Cardiac muscle cell (in vitro differentiated cells and primary cell): Measurements from ENCODE around the gene CREG2. TPM values are rescaled to one million over a fixed set of nuclear protein-coding genes. Genes with fewer than 3 reads are reported as not detected.
"Not testable (repeated sequence)": the region's sequence is repeated elsewhere in the genome, so short reads cannot be mapped to it uniquely, and the experiment has no call there.

Source experiments
- DNase-seq, 2 donors: peaks; one replicate each; pipeline versions ENCODE4 v3.0.0 to v3.0.0-alpha.2; 2010 to 2017; ENCODE audit warnings: low read depth in 1 of 2, low spot score in 1 of 2
- H3K27ac ChIP-seq: fragments of 200-600 bp; sonication (generic); 2 replicates; pipeline ENCODE4 v1.5.1; 2016
- H3K27me3 ChIP-seq: fragments of 200-600 bp; sonication (generic); 2 replicates; pipeline ENCODE4 v1.6.0; 2016; ENCODE audit warnings: control low read depth
- H3K36me3 ChIP-seq: fragments of 200-600 bp; sonication (generic); 2 replicates; pipeline ENCODE4 v1.5.1; 2016; ENCODE audit warnings: control low read depth
- H3K4me1 ChIP-seq: fragments of 200-600 bp; sonication (generic); 2 replicates; pipeline ENCODE4 v1.8.1; 2017; ENCODE audit warnings: low read depth, mild to moderate bottlenecking, mixed run types
- H3K4me3 ChIP-seq: fragments of 200-600 bp; sonication (generic); 2 replicates; pipeline ENCODE4 v1.5.1; 2016; ENCODE audit warnings: mild to moderate bottlenecking
- H3K9me3 ChIP-seq: fragments of 200-600 bp; sonication (generic); 2 replicates; pipeline ENCODE4 v1.5.1; 2017; ENCODE audit warnings: low read depth, mild to moderate bottlenecking, control low read depth
- polyA plus RNA-seq: library from polyadenylated mRNA; unstranded; fragments of >200 nt; fragmentation: Nextera tagmentation; extraction: Ambion mirVana; gene quantifications from 2 replicates; pipeline ENCODE4 v1.2.1, GENCODE V29; 2016
- total RNA-seq: library from RNA; depleted of rRNA; stranded (reverse); fragments of >200 nt; gene quantifications from 2 replicates; pipeline ENCODE4 v1.2.3, GENCODE V29; 2016
- TF ChIP-seq, protein P1 (sequence below): IDR thresholded peaks from 2 replicates; pipeline ENCODE4 v1.5.1; 2012; ENCODE audit warnings: low read depth, mild to moderate bottlenecking, low read length

The CREG2 gene
- total and polyA plus RNA-seq, 2 experiments from 2014 or later, result 2.2 to 4.9 TPM

DNA sequence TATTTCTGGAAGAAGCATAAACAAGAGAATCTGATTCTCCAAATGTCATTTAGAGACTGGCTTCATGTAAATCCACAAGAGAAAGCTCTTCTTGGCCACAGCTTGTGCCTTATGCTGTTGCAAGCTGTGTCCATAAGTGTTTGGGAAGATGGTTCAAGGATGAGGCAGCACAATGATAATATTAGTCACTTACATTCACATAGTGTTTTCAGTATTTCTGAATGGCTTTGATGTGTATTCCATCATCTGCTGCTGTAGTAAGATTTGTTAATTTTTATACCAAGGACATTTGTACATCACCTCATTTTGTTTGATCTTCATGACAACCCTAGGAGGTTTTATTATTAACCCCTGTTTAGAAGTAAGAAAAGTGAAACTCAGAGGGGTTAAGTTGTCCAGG, 29.9 kb downstream of the CREG2 start:
- Histone ChIP-seq H3K9me3 (no peaks in the 10 kb centered on the region), H3K27me3 (no peaks in the 10 kb centered on the region)

DNA sequence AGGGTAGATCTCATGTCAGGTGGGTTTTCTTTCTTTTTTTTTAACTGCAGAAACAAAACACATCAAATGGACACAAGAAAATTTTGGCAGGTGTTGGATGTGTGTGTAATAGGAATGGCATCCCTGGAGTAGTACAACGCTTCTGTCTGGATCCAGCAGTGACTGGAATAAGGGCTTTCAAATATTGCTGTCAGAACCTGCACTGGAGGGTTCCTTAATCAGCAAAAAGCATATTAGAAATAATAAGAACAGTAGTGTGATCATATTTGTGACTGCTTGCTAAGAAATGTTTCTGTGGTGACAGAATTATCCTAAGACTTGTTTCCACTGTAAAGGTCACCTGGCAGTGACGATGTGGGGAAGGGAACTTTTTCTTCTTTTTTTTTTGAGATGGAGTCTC, 30.8 kb downstream of the CREG2 start:
- no peak overlapping the region for H3K4me3 ChIP-seq
- no peaks in the 10 kb centered on the region for H3K36me3 ChIP-seq
- H3K27ac ChIP-seq, result no peak overlapping the region
- H3K4me1 ChIP-seq, result no peaks in the 10 kb centered on the region
- no peaks in the 10 kb centered on the region for H3K27me3 ChIP-seq
- DNase-seq, result peak in 1 of 2 donors; percentile 35
- H3K9me3 ChIP-seq, result no peaks in the 10 kb centered on the region
- TF ChIP-seq, protein P1, sequence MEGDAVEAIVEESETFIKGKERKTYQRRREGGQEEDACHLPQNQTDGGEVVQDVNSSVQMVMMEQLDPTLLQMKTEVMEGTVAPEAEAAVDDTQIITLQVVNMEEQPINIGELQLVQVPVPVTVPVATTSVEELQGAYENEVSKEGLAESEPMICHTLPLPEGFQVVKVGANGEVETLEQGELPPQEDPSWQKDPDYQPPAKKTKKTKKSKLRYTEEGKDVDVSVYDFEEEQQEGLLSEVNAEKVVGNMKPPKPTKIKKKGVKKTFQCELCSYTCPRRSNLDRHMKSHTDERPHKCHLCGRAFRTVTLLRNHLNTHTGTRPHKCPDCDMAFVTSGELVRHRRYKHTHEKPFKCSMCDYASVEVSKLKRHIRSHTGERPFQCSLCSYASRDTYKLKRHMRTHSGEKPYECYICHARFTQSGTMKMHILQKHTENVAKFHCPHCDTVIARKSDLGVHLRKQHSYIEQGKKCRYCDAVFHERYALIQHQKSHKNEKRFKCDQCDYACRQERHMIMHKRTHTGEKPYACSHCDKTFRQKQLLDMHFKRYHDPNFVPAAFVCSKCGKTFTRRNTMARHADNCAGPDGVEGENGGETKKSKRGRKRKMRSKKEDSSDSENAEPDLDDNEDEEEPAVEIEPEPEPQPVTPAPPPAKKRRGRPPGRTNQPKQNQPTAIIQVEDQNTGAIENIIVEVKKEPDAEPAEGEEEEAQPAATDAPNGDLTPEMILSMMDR, result no peak

More for the DNA sequence above, 29.9 kb downstream of the CREG2 start:
- no peak for DNase-seq
- no peaks in the 10 kb centered on the region for H3K36me3 ChIP-seq
- TF ChIP-seq, protein P1, result no peak
- no peak overlapping the region for H3K4me3 ChIP-seq
- no peak overlapping the region for H3K27ac ChIP-seq
- H3K4me1 ChIP-seq, result no peaks in the 10 kb centered on the region

DNA sequence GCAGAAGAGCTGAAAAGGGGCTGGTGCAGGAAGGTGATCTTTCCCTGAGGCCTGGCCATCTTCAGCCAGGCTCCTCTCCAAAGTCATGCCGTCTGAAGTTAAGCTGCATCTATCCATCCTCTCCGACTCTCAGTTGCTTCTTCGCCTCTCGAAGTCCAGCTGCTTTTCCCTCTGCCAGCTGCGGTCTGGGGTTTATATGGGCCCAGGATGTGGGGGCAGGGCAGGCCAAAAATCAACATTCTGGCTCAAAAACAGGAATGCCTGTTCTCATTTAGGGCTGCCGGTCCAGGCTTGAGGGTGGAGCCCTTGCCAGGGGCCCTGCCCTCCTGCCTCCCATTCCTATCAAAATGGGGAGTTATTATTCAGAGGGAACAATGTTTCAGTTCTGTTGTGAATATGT, 31.2 kb downstream of the CREG2 start:
- DNase-seq, result no peak
- no peaks in the 10 kb centered on the region for H3K27me3 ChIP-seq
- H3K36me3 ChIP-seq, result no peaks in the 10 kb centered on the region
- H3K9me3 ChIP-seq, result no peaks in the 10 kb centered on the region
- no peak overlapping the region for H3K4me3 ChIP-seq
- H3K27ac ChIP-seq, result no peak overlapping the region
- TF ChIP-seq, protein P1, result no peak
- H3K4me1 ChIP-seq, result no peaks in the 10 kb centered on the region

DNA sequence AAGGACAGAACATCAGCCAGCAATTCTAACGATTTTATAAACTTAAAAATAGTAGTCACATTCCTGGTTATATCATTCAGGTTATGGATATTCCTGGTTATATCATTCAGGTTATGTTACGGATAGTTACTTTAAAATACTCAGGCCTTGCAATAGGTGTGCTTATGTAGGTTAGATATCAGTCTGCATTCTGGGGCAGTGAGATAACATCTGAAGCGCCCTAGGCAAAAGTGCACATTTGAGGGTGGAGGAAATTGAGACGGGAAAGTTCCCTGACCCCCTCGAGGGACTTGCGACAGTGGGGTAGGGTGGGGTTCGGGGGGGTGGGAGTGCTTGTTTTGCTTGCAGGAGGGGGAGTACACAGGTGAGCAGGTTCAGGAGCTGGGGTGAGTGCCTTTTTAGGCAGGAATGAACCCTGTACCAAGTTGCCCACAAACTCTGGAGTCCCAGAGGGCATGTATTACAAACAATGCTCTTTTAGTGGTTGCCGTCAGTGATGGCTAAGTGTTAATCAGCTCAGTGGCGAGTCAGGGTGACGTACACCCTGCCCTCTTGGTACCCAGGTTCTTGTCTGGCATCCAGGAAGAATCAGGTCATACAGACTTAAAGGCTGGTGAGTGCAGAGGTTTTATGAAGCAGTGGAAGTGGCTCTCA, 31.8 kb downstream of the CREG2 start:
- Histone ChIP-seq H3K9me3 (no peaks in the 10 kb centered on the region), H3K4me3 (no peak overlapping the region), H3K27me3 (no peaks in the 10 kb centered on the region), H3K36me3 (no peaks in the 10 kb centered on the region), H3K4me1 (no peaks in the 10 kb centered on the region), H3K27ac (no peak overlapping the region)
- no peak for DNase-seq
- TF ChIP-seq, protein P1, result no peak

DNA sequence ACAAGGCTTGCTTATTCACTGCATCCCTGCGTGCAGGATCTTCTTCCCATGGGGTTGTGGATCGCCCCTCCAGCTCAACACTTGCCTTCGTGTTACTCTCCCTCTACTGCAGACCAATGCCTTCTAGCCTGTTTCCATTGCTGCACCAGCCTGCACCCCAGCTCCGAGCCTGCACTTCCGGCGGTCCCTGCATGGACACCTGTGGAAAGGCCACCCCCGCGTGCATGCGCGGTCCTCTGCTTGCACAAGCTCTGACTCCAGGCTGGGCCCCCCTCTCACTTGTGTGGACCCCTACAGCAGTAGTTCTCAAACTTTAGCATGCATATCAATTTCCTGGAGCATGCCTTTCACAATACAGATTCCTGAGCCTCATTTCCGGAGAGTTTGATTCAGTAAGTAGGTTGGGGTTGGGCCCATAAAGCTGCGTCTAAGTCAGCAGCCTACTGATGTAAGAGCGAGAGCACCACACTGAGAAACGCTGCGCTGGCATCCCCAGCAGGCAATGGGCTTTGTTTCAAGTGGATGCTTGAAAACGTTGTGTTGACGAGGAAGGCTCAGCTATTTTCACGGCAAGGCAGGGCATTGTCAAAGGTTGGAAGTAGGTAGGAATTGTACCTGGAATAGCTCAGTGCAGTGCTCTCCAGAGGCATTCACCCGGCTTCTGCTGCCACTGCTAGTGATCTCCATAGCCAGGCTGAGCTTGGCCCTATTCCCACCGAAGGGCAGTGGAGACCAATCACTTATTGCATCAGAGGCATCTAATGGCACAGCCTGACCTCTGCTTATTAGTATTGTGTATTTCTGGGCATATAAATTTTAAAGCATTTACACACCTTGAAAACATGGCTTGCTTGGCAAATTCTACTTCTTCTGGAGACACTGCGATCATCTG, 32.6 kb downstream of the CREG2 start:
- DNase-seq, result no peak
- no peaks in the 10 kb centered on the region for H3K4me1 ChIP-seq
- no peak overlapping the region for H3K4me3 ChIP-seq
- H3K27me3 ChIP-seq, result no peaks in the 10 kb centered on the region
- H3K27ac ChIP-seq, result no peak overlapping the region
- no peaks in the 10 kb centered on the region for H3K9me3 ChIP-seq
- no peaks in the 10 kb centered on the region for H3K36me3 ChIP-seq
- TF ChIP-seq, protein P1, result no peak

DNA sequence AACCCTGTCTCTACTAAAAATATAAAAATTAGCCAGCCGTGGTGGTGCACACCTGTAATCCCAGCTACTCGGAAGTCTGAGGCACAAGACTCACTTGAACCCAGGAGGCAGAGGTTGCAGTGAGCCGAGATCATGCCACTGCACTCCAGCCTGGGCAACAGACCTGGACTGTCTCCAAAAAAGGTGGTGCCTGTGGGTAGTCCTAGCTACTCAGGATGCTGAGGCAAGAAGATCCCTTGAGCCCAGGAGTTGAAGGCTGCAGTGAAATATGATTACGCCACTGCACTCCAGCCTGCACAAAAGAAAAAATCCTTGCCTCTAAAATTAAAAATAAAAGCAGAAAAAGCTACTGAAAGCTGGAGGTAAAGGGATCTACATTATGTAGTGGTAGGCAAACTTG, 34.7 kb downstream of the CREG2 start:
- H3K27ac ChIP-seq, H3K4me3 ChIP-seq, H3K4me1 ChIP-seq, H3K9me3 ChIP-seq, DNase-seq, H3K27me3 ChIP-seq, H3K36me3 ChIP-seq: not testable (repeated sequence)
